ENCODE results near the gene TRIML2. TPM values are rescaled to one million over a fixed set of nuclear protein-coding genes. Genes with fewer than 3 reads are reported as not detected.

TRIML2 gene, protein sequence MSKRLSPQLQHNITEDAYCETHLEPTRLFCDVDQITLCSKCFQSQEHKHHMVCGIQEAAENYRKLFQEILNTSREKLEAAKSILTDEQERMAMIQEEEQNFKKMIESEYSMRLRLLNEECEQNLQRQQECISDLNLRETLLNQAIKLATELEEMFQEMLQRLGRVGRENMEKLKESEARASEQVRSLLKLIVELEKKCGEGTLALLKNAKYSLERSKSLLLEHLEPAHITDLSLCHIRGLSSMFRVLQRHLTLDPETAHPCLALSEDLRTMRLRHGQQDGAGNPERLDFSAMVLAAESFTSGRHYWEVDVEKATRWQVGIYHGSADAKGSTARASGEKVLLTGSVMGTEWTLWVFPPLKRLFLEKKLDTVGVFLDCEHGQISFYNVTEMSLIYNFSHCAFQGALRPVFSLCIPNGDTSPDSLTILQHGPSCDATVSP
- total RNA-seq = not detected

DNA sequence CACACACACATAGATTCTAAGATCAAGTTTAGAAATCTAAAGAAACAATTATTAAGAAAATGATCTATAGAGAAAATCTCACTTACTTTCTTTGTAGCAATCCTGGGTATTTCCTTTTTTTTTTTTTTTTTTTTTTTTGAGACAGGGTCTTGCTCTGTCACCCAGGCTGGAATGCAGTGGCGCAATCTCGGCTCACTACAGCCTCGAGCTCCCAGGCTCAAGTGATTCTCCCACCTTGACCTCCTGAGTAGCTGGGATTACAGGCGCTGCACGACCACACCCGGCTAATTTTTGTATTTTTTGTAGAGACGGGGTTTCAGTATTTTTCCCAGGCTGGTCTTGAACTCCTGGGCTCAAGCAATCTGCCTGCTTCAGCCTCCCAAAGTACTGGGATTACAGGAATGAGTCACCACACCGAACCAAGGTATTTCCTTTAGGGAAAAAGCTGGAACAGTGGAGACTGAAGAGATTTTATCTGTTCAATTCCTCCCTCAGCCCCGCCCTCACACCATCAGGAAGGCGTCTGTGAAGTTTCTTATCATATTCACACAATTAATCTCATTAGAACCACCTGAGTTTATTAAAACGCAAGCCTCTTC lies at the start of gene TRIML2:
TSS of gene TRIML2 (minus strand) at position 447 of the 599 bp plus-strand sequence. CDS start 4,235 bp downstream, outside the sequence.
- peaks cover 17 to 21% of the 10 kb centered on the region in 2 donors for H3K36me3 Mint-ChIP-seq
- no peak within 1 kb of the TSS for H3K27ac Mint-ChIP-seq

DNA sequence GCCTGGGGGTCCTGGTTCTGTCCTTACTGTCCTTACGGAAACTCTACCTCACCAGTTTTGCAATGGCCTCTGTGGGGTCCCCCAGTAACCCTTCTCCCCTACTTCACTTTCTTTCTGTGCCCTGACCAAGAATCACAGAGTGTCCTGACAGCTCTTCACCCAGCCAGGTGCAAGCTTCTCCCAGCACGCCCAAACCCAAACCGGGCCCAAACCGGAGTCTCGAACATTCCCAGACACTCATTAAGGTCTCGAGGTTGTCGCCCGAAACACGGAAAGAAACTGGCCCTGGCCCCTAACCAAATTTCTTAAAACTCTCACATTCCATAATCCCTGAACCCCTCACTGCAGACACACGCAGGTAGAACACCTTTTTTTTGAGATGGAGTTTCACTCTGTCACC lies 48.9 kb upstream of the TRIML2 start:
- Mint-ChIP-seq H3K27ac (no peak overlapping the region), H3K36me3 (peaks cover 4 to 15% of the 10 kb centered on the region in 2 donors), H3K9me3 (peaks cover 4 to 20% of the 10 kb centered on the region in 2 donors)
- DNase-seq (ENCODE audit: low spot score in 2 of 2) = no peak
- ATAC-seq = no peak

More for the DNA sequence above, at the start of gene TRIML2:
- DNase-seq (ENCODE audit: low spot score in 2 of 2) (no peak), ATAC-seq (no peak)
- peaks cover 17 to 26% of the 10 kb centered on the region in 2 donors for H3K9me3 Mint-ChIP-seq

DNA sequence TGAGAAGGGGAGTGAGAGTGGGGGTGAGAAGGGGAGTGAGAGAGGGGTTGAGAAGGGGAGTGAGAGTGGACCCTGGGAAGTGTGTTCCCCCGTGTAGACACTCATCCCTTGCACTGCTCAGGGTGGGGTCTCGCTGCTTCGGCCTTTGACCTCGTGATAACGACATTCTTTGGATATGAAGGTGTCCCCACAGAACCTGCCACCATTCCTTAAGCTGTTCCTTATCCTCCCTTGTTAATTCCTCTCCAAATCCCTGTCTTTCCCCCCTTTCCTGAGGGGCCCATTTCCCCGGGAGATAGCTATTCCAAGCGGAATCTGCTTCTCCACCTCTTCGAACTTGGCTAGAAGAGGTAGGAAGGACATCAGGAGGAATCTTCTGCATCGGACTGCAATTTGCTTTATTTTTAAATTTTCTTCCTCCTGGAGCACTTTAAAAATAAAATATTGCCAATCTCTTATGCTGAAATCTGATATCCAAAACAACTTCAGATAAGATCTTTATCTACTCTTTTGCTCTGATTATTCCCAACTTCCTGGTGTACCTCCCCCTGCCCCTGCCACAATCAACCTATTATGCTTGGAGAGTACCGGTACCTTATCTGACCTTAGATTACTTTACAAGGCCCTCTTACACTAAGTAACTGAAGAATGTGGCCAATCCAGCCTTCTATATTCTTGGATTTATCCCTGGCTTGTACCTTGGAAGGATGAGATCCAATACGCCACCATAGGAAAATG lies 45.4 kb upstream of the TRIML2 start:
- DNase-seq (ENCODE audit: low spot score in 2 of 2) (no peak), ATAC-seq (no peak)
- Mint-ChIP-seq H3K36me3 (peaks cover 0 to 12% of the 10 kb centered on the region in 2 donors), H3K9me3 (peaks cover 0 to 16% of the 10 kb centered on the region in 2 donors), H3K27ac (no peak overlapping the region)

DNA sequence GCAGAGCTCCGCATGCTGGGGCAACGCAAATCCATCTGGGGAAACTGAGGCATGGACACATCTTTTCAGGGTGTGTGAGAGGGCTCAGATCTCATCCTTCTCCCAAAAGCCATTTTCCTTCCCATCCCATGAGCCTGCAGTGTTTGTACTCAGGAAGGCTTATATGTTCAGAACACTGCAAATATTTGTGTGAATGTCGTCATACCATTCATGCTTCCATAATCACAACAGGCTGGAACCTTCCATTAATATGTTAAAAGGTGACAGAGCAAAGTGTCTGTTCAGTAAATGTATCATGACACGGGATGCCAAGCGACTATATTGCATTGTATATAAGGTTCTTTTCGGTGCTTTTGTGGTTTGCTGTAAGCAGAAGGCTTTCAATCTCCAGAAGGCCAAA lies 38.4 kb upstream of the TRIML2 start:
- peaks cover 0 to 6% of the 10 kb centered on the region in 2 donors for H3K36me3 Mint-ChIP-seq
- H3K9me3 Mint-ChIP-seq = peaks cover 0 to 12% of the 10 kb centered on the region in 2 donors
- H3K27ac Mint-ChIP-seq = no peak overlapping the region
- DNase-seq (ENCODE audit: low spot score in 2 of 2) (no peak), ATAC-seq (no peak)

DNA sequence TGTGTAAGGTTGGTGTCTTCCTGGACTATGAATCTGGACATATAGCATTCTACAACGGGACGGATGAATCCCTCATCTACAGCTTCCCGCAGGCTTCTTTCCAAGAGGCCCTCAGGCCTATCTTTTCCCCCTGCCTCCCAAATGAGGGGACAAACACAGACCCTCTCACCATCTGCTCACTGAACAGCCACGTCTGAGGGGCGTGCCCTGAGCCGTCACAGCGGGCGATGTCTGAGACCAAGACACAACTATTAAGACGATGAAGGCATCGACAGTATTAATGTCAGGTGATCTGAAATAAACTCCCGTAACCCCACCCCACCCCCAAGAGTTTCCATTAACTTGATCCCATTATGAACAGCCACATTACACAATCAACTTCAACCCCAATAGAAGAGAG lies 37.8 kb upstream of the TRIML2 start:
- DNase-seq (ENCODE audit: low spot score in 2 of 2) (no peak), ATAC-seq (no peak)
- Mint-ChIP-seq H3K27ac (no peak overlapping the region), H3K36me3 (peaks cover 0 to 6% of the 10 kb centered on the region in 2 donors), H3K9me3 (peaks cover 0 to 12% of the 10 kb centered on the region in 2 donors)

DNA sequence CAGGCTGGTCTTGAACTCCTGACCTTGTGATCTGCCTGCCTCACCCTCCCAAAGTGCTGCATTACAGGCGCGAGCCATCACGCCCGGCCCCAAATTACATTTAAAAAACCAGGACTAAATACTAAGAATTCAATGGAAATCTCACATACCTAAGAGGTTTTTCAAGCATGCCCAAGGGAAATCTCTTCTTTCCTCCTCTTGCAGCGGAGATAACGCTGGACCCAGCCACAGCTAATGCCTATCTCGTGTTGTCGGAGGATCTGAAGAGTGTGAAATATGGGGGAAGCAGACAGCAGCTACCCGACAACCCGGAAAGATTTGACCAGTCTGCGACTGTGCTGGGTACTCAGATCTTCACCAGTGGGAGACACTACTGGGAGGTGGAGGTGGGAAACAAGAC lies 37.2 kb upstream of the TRIML2 start:
- DNase-seq (ENCODE audit: low spot score in 2 of 2) (no peak), ATAC-seq (no peak)
- Mint-ChIP-seq H3K27ac (no peak overlapping the region), H3K36me3 (peaks cover 0 to 6% of the 10 kb centered on the region in 2 donors), H3K9me3 (peaks cover 0 to 12% of the 10 kb centered on the region in 2 donors)

DNA sequence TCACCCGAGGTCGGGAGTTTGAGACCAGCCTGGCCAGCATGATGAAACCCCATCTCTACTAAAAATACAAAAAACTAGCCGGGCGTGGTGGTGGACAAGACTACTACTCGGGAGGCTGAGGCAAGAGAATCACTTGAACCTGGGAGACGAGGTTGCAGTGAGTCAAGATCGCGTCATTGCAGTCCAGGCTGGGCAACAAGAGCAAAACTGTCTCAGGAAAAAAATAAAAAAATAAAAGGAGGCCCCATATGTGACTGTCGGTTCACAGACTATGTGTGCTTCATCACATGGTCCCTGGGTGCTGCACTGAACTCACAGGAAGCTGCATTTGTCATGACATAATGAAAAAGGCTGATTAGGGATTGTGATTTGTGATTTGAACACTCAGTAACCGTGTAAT lies 36.2 kb upstream of the TRIML2 start:
- ATAC-seq (no peak), DNase-seq (ENCODE audit: low spot score in 2 of 2) (no peak)
- peaks cover 0 to 8% of the 10 kb centered on the region in 2 donors for H3K36me3 Mint-ChIP-seq
- no peak overlapping the region for H3K27ac Mint-ChIP-seq
- H3K9me3 Mint-ChIP-seq = peaks cover 3 to 15% of the 10 kb centered on the region in 2 donors

DNA sequence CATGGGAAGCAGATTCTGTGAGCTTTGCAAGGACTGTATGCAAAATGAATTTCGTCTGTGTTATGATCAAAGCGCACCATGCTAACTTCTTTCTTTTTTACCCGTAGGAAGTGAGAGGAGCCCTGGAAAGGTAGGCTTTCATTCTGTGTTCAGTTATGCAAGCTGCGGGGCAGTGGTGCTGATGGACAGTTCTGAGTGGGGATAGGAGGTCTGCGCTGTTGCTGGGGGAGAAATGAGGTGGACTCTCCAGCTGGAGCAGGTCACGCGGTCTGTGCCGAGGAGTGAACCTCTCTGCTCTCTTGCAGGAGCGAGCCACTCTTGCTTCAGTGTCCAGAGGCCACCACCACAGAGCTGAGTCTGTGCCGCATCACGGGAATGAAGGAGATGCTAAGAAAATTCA lies 34.3 kb upstream of the TRIML2 start:
- no peak for DNase-seq (ENCODE audit: low spot score in 2 of 2)
- H3K27ac Mint-ChIP-seq = no peak overlapping the region
- H3K9me3 Mint-ChIP-seq = peaks cover 5 to 16% of the 10 kb centered on the region in 2 donors
- no peak for ATAC-seq
- H3K36me3 Mint-ChIP-seq = peaks cover 0 to 11% of the 10 kb centered on the region in 2 donors

DNA sequence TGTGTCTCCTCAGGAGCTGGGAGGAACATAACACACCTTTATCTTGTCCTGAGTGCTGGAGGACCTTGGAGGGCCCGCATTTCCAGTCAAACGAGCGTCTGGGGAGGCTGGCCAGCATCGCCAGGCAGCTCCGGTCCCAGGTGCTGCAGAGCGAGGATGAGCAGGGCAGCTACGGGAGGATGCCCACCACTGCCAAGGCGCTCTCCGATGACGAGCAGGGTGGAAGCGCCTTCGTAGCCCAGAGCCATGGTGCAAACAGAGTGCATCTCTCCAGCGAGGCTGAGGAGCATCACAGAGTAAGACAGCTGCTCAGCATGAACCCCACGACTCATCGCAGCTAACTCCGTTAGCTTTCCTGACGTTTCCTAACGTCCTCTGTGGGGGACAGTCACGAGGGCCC lies 30.3 kb upstream of the TRIML2 start:
- no peak for DNase-seq (ENCODE audit: low spot score in 2 of 2)
- peaks cover 5 to 25% of the 10 kb centered on the region in 2 donors for H3K9me3 Mint-ChIP-seq
- peaks cover 0 to 8% of the 10 kb centered on the region in 2 donors for H3K36me3 Mint-ChIP-seq
- H3K27ac Mint-ChIP-seq = no peak overlapping the region
- no peak for ATAC-seq

DNA sequence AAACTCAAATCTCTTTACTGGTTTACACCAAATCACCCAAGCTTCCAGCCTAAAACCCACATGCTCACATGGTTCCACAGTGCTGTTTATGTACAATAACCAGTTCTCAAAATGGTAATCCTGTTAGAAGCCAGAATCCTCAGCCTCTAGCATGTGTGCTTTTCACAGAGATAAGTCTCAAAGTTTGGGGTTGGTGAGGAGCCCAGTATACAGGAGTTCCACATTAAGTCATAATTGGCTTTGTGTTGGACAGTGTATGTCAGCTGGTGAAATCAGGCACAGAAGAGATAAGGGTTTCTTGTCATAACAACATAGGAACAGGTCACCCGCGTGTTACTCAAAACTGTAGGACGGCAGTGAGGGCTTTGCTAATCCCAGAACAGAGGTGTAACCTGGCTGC lies 29.7 kb upstream of the TRIML2 start, which contains the start of gene TRIML1:
TSS of gene TRIML1 (plus strand) at position 301 of the 400 bp plus-strand sequence. CDS start 118 bp downstream, outside the sequence.
- DNase-seq (ENCODE audit: low spot score in 2 of 2) (no peak), ATAC-seq (no peak)
- H3K9me3 Mint-ChIP-seq = peaks cover 5 to 23% of the 10 kb centered on the region in 2 donors
- peaks cover 0 to 5% of the 10 kb centered on the region in 2 donors for H3K36me3 Mint-ChIP-seq
- no peak within 1 kb of the TSS for H3K27ac Mint-ChIP-seq

DNA sequence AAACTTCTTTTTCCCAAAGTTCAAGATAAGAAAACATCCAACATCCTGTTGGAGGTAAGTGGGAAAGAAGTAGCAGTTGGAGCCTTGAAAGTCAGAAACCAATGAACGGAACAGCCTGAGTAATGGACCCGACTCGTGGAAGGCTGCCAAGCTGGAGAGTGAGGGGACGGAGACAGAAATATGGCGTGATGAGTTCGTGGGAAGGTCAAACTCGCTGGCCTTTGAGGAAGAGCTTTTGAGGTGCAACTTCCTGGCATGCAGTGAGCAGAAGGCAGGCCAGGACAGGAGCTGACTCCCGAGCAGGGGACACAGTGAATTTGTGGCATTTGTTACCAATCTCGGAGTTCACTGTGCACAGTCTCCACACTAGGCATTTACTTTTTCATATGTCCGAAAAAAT lies 28.8 kb upstream of the TRIML2 start:
- H3K27ac Mint-ChIP-seq = no peak overlapping the region
- peaks cover 5 to 16% of the 10 kb centered on the region in 2 donors for H3K9me3 Mint-ChIP-seq
- H3K36me3 Mint-ChIP-seq = peaks cover 0 to 5% of the 10 kb centered on the region in 2 donors
- ATAC-seq (no peak), DNase-seq (ENCODE audit: low spot score in 2 of 2) (no peak)

DNA sequence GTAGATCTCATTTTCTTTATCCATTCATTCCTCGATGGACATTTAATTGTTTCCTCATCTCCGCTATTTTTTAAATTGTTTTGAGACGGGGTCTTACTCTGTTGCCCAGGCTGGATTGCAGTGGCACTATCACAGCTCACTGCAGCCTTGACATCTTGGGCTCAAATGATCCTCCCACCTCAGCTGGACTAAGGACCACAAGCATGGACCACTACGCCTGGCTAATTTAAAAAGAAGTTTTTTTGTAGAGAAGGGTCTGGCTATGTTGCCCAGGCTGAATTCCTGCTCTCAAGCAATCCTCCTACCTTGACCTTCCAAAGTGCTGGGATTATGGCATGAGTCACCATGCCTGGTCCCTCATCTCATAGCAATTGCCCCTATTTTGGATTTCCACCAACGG lies 22.8 kb upstream of the TRIML2 start:
- no peak for DNase-seq (ENCODE audit: low spot score in 2 of 2)
- Mint-ChIP-seq H3K36me3 (peaks cover 0 to 4% of the 10 kb centered on the region in 2 donors), H3K27ac (no peak overlapping the region), H3K9me3 (peaks cover 0 to 19% of the 10 kb centered on the region in 2 donors)
- no peak for ATAC-seq

DNA sequence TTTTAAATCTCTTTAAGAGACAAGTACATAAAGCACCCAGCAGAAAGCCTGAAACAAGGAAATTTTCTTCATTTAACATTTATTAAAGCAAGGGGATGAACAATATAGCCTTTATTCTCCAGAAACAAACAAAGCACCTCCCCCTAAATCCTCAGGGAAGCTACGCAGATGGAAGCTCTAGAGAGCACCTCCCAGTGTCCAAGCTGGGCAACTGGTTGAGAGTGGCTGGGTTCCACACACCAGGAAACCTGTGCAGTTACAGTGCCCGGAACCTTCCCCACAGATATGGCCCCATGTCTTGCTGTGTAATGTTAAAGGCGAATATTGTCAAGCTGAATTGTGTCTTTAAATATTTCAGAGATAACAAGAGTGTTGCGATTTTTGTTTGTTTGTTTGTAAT lies 21.0 kb upstream of the TRIML2 start:
- ATAC-seq (no peak), DNase-seq (ENCODE audit: low spot score in 2 of 2) (no peak)
- Mint-ChIP-seq H3K36me3 (peaks cover 5 to 12% of the 10 kb centered on the region in 2 donors), H3K9me3 (peaks cover 3 to 22% of the 10 kb centered on the region in 2 donors), H3K27ac (no peak overlapping the region)

DNA sequence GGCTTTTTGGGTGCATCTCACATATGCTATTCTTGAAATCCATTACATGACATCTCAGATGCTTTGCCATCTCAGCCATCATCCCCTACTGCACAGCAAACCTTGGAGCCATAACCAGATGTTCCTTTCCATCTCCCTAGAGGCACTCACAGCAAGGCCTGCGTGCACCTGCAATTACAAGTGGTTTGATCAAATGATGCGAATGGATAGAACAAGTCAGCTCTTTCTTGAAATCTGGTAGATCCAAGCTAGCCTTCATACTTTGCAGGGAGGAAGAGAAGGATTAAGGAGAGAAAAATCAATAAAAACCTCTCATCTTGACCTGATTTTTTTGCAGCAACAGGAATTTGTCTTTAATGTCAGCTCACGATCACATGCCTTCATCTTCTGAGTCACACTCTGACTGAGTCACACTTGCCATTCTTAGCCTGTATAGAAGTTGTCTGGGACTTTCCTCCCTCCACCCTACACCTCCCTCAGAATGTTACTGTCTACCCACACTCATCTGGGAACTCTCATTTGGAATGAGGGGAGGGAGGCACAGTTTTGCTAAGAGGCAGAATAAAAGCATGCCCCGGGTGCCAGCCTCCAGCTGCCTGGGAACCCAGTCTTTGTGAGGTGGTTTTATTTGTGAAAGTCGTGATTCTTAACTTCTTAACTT lies 17.9 kb upstream of the TRIML2 start:
- H3K9me3 Mint-ChIP-seq = peaks cover 9 to 22% of the 10 kb centered on the region in 2 donors
- H3K27ac Mint-ChIP-seq = no peak overlapping the region
- peaks cover 5 to 12% of the 10 kb centered on the region in 2 donors for H3K36me3 Mint-ChIP-seq
- ATAC-seq (peak; percentile 69 to 81), DNase-seq (ENCODE audit: low spot score in 2 of 2) (no peak)

DNA sequence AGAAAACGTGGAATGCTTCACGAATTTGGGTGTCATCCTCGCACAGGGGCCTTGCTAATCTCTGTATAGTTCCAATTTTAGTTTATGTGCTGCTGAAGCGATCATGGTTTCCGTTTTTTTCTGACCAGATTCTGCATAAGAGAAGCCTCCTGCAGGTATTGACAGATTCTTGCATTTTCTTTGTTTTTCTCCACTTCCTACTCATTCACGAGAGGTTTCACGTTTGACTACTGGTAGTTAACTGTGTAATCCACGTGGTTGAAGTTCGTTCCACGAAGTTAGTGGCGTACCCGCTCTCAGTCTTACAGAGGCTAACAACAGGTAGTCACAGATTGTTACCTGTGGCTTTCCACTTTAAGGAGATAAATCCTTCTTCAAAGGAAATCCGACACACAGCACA lies 12.1 kb upstream of the TRIML2 start:
- Mint-ChIP-seq H3K9me3 (peaks cover 13 to 33% of the 10 kb centered on the region in 2 donors), H3K27ac (no peak overlapping the region), H3K36me3 (peaks cover 5 to 10% of the 10 kb centered on the region in 2 donors)
- DNase-seq (ENCODE audit: low spot score in 2 of 2) (no peak), ATAC-seq (no peak)

DNA sequence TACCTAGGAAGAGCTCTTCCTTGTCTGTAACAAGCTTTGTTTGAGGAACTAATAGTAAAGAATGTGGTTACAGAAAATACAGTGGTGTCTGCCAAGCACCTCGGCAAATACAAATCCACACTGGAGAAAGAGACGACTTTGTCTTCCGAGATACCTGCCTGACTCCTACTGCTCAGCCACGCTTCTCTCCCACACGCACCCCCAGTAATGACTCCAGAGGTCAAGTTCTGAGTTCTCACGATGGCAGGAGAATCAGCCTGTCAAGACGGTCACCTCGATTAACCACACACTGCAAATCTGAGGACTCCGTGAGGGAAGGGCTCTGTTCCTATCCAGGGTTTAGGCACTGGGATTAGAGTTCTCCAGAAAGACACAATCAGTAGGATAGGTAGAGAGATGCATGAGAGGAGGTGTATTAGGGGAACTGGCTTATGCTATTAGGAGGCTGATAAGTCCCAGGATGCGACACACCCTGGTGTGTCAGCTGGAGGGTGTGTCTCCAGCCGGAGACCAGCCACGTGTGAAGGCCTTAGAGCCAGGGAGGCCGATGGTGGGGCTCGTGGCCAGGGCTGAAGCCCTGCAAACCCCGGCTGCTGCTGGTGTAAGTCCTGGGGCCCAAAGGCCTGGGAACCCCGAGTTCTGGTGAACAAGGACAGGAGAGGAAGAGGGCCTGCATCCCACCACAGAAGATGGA lies 8.4 kb upstream of the TRIML2 start:
- Mint-ChIP-seq H3K36me3 (peaks cover 0 to 5% of the 10 kb centered on the region in 2 donors), H3K9me3 (peaks cover 5 to 28% of the 10 kb centered on the region in 2 donors), H3K27ac (no peak overlapping the region)
- ATAC-seq (no peak), DNase-seq (ENCODE audit: low spot score in 2 of 2) (no peak)

Data from activated naive CD4-positive, alpha-beta T cell treated with anti-CD3 and anti-CD28 coated beads, Interleukin-2, amount 50 U/mL, for 72 hours (primary cell).